SK-N-SH (cell line): Measurements from ENCODE around the gene KRT14. TPM values are rescaled to one million over a fixed set of nuclear protein-coding genes. Genes with fewer than 3 reads are reported as not detected.

Source experiments
- CTCF ChIA-PET: fragments of 300-600, 350-600 bp; formaldehyde crosslinking; extraction: SDS; loops from one replicate; lab custom pipeline; 2021; lab: Yijun Ruan, JAX
- POLR2A ChIA-PET: fragments of 350-600 bp; sonication (Branson Sonifier 250); formaldehyde crosslinking; extraction: SDS; loops from one replicate; lab custom pipeline; 2020; ENCODE audit warnings: antibody characterized with exemption, inconsistent platforms; lab: Yijun Ruan, JAX
- DNase-seq: peaks from one replicate; pipeline ENCODE4 v3.0.0; 2012
- H2AFZ ChIP-seq: fragments of 200-600 bp; sonication (generic); 2 replicates; pipeline ENCODE4 v1.8.1; 2016; ENCODE audit warnings: antibody characterized with exemption, mild to moderate bottlenecking, low read depth
- H3F3A ChIP-seq: fragments of 200-600 bp; sonication (generic); replicated peaks from 2 replicates; pipeline ENCODE3; 2016; ENCODE audit warnings: antibody characterized with exemption, mild to moderate bottlenecking; ENCODE audit not compliant: insufficient read depth
- H3K27ac ChIP-seq, 2 experiments: fragments of 200-500 bp in 1 of 2; fragments of 200-600 bp in 1 of 2; sonication (Bioruptor generic) in 1 of 2; sonication (generic), shearing (Covaris generic) in 1 of 2; 2 replicates each; pipeline versions ENCODE4 v1.5.1 to v1.6.1; 2014 to 2016; ENCODE audit warnings: low read depth in 2 of 2, inconsistent platforms in 1 of 2, low read length in 1 of 2, mild to moderate bottlenecking in 1 of 2, mixed read lengths in 1 of 2
- H3K27me3 ChIP-seq: fragments of 200-600 bp; sonication (generic), shearing (Covaris generic); 2 replicates; pipeline ENCODE4 v1.6.1; 2016; ENCODE audit warnings: mixed run types; ENCODE audit not compliant: insufficient read depth
- H3K36me3 ChIP-seq, 2 experiments: fragments of 200-500 bp in 1 of 2; fragments of 200-600 bp in 1 of 2; sonication (Bioruptor generic) in 1 of 2; sonication (generic) in 1 of 2; replicated peaks in 1 of 2; 2 replicates each; pipeline versions ENCODE3 to v1.5.1; 2014 to 2016; ENCODE audit warnings: low read length in 1 of 2, mild to moderate bottlenecking in 1 of 2; ENCODE audit not compliant: insufficient read depth in 2 of 2, control insufficient read depth in 1 of 2
- H3K4me1 ChIP-seq, 2 experiments: fragments of 200-500 bp in 1 of 2; fragments of 200-600 bp in 1 of 2; sonication (Bioruptor generic) in 1 of 2; sonication (generic), shearing (Covaris generic) in 1 of 2; 2 replicates each; pipeline versions ENCODE4 v1.5.1 to v1.6.1; 2014 to 2016; ENCODE audit warnings: low read depth in 1 of 2, low read length in 1 of 2, mixed run types in 1 of 2; ENCODE audit not compliant: insufficient read depth in 2 of 2, control insufficient read depth in 1 of 2
- H3K4me2 ChIP-seq: fragments of 200-600 bp; sonication (generic), shearing (Covaris generic); 2 replicates; pipeline ENCODE4 v1.6.1; 2017; ENCODE audit warnings: mixed run types
- H3K4me3 ChIP-seq, 2 experiments: fragments of 200-500 bp in 1 of 2; fragments of 200-600 bp in 1 of 2; sonication (Bioruptor generic) in 1 of 2; sonication (generic), shearing (Covaris generic) in 1 of 2; 2 replicates each; pipeline versions ENCODE4 v1.5.1 to v1.8.1; 2014 to 2016; ENCODE audit warnings: low read depth in 2 of 2, inconsistent platforms in 1 of 2, low read length in 1 of 2, mild to moderate bottlenecking in 1 of 2, mixed read lengths in 1 of 2, moderate library complexity in 1 of 2
- H3K79me2 ChIP-seq: fragments of 200-600 bp; sonication (generic); 2 replicates; pipeline ENCODE4 v1.8.1; 2017; ENCODE audit warnings: mild to moderate bottlenecking; ENCODE audit not compliant: insufficient read depth
- H3K9ac ChIP-seq: fragments of 200-600 bp; sonication (generic); 2 replicates; pipeline ENCODE4 v1.6.1; 2017; ENCODE audit warnings: mixed run types
- H3K9me2 ChIP-seq: fragments of 200-600 bp; sonication (generic); 2 replicates; pipeline ENCODE4 v1.6.1; 2017; ENCODE audit warnings: mixed run types
- H3K9me3 ChIP-seq: fragments of 200-600 bp; sonication (generic); 2 replicates; pipeline ENCODE4 v1.6.1; 2017; ENCODE audit warnings: mixed run types, mild to moderate bottlenecking, moderate library complexity
- H4K20me1 ChIP-seq: fragments of 200-600 bp; sonication (generic); 2 replicates; pipeline ENCODE4 v1.6.1; 2017; ENCODE audit warnings: mild to moderate bottlenecking, mixed run types; ENCODE audit not compliant: insufficient read depth
- CHD2 ChIP-seq: fragments of 150-350 bp; IDR thresholded peaks from 2 replicates; pipeline ENCODE4 v1.6.1; 2018; ENCODE audit warnings: low read length; ENCODE audit not compliant: partially characterized antibody
- ELF1 ChIP-seq: IDR thresholded peaks from 2 replicates; pipeline ENCODE4 v1.4.0; 2012
- EZH2phosphoT487 ChIP-seq: fragments of 200-600 bp; sonication (generic); IDR thresholded peaks from 2 replicates; pipeline ENCODE4 v1.6.1; 2017; ENCODE audit warnings: low read depth, mixed run types, mild to moderate bottlenecking, antibody characterized with exemption, moderate library complexity, borderline replicate concordance
- FOSL2 ChIP-seq: IDR thresholded peaks from 2 replicates; pipeline ENCODE4 v1.4.0; 2012; ENCODE audit warnings: low read depth, mild to moderate bottlenecking, moderate library complexity, borderline replicate concordance
- GATA2 ChIP-seq: sonication (generic); formaldehyde crosslinking; IDR thresholded peaks from 2 replicates; pipeline ENCODE4 v1.5.0; 2020; ENCODE audit warnings: mild to moderate bottlenecking, missing genetic modification reagents
- JUND ChIP-seq: IDR thresholded peaks from 2 replicates; pipeline ENCODE4 v1.4.0; 2012
- MAX ChIP-seq: IDR thresholded peaks from 2 replicates; pipeline ENCODE4 v1.4.0; 2012; ENCODE audit warnings: low read depth
- MEF2A ChIP-seq: IDR thresholded peaks from 2 replicates; pipeline ENCODE4 v1.4.0; 2012; ENCODE audit warnings: low read depth, borderline replicate concordance
- MXI1 ChIP-seq: IDR thresholded peaks from 2 replicates; pipeline ENCODE4 v1.6.1; 2012; ENCODE audit warnings: mild to moderate bottlenecking, low read depth, low read length, improper control_type of control experiment
- RAD21 ChIP-seq: IDR thresholded peaks from 2 replicates; pipeline ENCODE4 v1.6.1; 2012; ENCODE audit warnings: mild to moderate bottlenecking, low read length
- REST ChIP-seq: IDR thresholded peaks from 2 replicates; pipeline ENCODE4 v1.6.1; 2012; ENCODE audit warnings: mild to moderate bottlenecking, low read depth, low read length, moderate library complexity
- SIN3A ChIP-seq: IDR thresholded peaks from 2 replicates; pipeline ENCODE4 v1.6.1; 2012; ENCODE audit warnings: low read depth, mild to moderate bottlenecking, low read length, moderate library complexity, borderline replicate concordance
- SMC3 ChIP-seq: IDR thresholded peaks from 2 replicates; pipeline ENCODE4 v1.6.1; 2012; ENCODE audit warnings: low read depth, low read length, improper control_type of control experiment
- TEAD4 ChIP-seq: IDR thresholded peaks from 2 replicates; pipeline ENCODE4 v1.4.0; 2012; ENCODE audit warnings: mild to moderate bottlenecking, borderline replicate concordance; ENCODE audit not compliant: insufficient read depth
- USF1 ChIP-seq: IDR thresholded peaks from 2 replicates; pipeline ENCODE4 v1.4.0; 2012; ENCODE audit warnings: low read depth, borderline replicate concordance
- YY1 ChIP-seq: IDR thresholded peaks from 2 replicates; pipeline ENCODE4 v1.4.0; 2012; ENCODE audit warnings: low read depth, mild to moderate bottlenecking
- WGBS: methylation state at CpG from one replicate; pipeline ENCODE4 v1.1.6; 2017; ENCODE audit warnings: low lambda C conversion rate; 5-methylcytosine and 5-hydroxymethylcytosine counted together
- polyA plus RNA-seq, 3 experiments: library from polyadenylated mRNA; depleted of rRNA; stranded (reverse); fragments of >200 nt; gene quantifications; 2 replicates each; pipeline ENCODE4 v1.2.3, GENCODE V29; 2012
- TF ChIP-seq, protein P1 (sequence below): fragments of 200-600 bp; sonication (generic); IDR thresholded peaks from 2 replicates; pipeline ENCODE4 v1.6.1; 2017; ENCODE audit warnings: antibody characterized with exemption, mild to moderate bottlenecking, moderate library complexity
- TF ChIP-seq, protein P2 (sequence below): fragments of 150-350 bp; IDR thresholded peaks from 2 replicates; pipeline ENCODE4 v1.6.1; 2016; ENCODE audit warnings: mild to moderate bottlenecking, low read depth, low read length

Gene KRT14
- polyA plus RNA-seq, 1 of the 3 experiments (the other 2 are of a cell fraction): not detected

GRCh38 chr17:41552455-41552854 is 34.2 kb downstream of the KRT14 start:
- Histone ChIP-seq H4K20me1 (no peaks in the 10 kb centered on the region), H3K27ac (no peak overlapping the region)
- TF ChIP-seq ELF1: no peak
- TF ChIP-seq USF1: no peak
- TF ChIP-seq FOSL2: no peak
- no peak for TF ChIP-seq YY1
- TF ChIP-seq GATA2 (CRISPR knock-in tag): no peak
- TF ChIP-seq, all 33 proteins: peak for 0
- no peaks in the 10 kb centered on the region for H3K36me3 ChIP-seq
- H3K4me3 ChIP-seq: no peak overlapping the region
- H2AFZ ChIP-seq: no peak overlapping the region
- H3K4me1 ChIP-seq: peaks cover 13 to 17% of the 10 kb centered on the region in 2 experiments; a peak in 3 of 4 replicates
- POLR2A ChIA-PET: no interaction called here
- no peaks in the 10 kb centered on the region for H3K9me3 ChIP-seq
- H3K9ac ChIP-seq: no peak overlapping the region
- no peaks in the 10 kb centered on the region for H3K79me2 ChIP-seq
- H3K27me3 ChIP-seq: peaks cover 10% of the 10 kb centered on the region; the same call in 1 of the 2 replicates
- CTCF ChIA-PET: interaction anchor here (4.1 to 25.5 kb wide), 4 partner anchors 26 to 112 kb away, joined by 45 to 646 read pairs (median 290); no protein-coding TSS in a partner anchor
- peaks cover 16% of the 10 kb centered on the region for H3F3A ChIP-seq
- H3K4me2 ChIP-seq: no peak overlapping the region
- WGBS: 80% methylated on average over 5 of the region's 5 CpGs
- H3K9me2 ChIP-seq: no peaks in the 10 kb centered on the region
- DNase-seq: no peak

DNA sequence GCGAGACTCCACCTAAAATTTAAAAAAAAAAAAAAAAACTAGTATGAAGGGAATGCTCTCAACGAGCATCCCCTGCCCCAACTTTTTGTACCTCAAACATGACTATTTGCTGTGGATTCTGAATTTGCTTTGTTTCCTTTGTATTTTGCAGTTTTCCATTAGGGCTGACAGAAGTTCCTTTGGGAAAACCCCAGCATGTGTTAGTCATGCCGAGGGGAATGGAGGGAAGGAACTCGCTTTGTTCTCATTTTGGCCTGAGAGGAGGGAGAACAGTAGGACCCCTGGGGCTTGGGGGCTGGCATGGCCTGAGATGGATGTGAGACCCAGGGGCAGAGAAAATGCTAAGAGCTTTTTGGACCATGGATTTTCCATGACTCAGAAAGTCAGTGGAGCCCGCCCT is 35.3 kb downstream of the KRT14 start:
- WGBS: 56% methylated on average over 5 of the region's 5 CpGs
- DNase-seq: no peak
- Histone ChIP-seq H4K20me1 (no peaks in the 10 kb centered on the region), H3K79me2 (no peaks in the 10 kb centered on the region), H3K9me3 (no peaks in the 10 kb centered on the region), H3K9me2 (no peaks in the 10 kb centered on the region), H3K27ac (no peak overlapping the region), H3K4me2 (no peak overlapping the region), H3K4me1 (peaks cover 17 to 21% of the 10 kb centered on the region in 2 experiments; a peak in 3 of 4 replicates), H2AFZ (no peak overlapping the region), H3F3A (peaks cover 19% of the 10 kb centered on the region), H3K4me3 (no peak overlapping the region), H3K36me3 (no peaks in the 10 kb centered on the region), H3K9ac (no peak overlapping the region), H3K27me3 (peaks cover 10% of the 10 kb centered on the region; the same call in 1 of the 2 replicates)
- CTCF ChIA-PET: interaction anchor here (3.2 to 25.5 kb wide), 9 partner anchors 27 to 695 kb away, joined by 24 to 646 read pairs (median 67); partner anchors contain the start of gene KRT15
- POLR2A ChIA-PET: no interaction called here
- TF ChIP-seq SIN3A (no peak), TEAD4 (no peak), USF1 (no peak), MAX (no peak), JUND (no peak), EZH2phosphoT487 (no peak), CHD2 (no peak), REST (no peak), GATA2 (CRISPR knock-in tag) (no peak), RAD21 (no peak), MEF2A (no peak), MXI1 (no peak), ELF1 (no peak), SMC3 (no peak)
- TF ChIP-seq, protein P1, sequence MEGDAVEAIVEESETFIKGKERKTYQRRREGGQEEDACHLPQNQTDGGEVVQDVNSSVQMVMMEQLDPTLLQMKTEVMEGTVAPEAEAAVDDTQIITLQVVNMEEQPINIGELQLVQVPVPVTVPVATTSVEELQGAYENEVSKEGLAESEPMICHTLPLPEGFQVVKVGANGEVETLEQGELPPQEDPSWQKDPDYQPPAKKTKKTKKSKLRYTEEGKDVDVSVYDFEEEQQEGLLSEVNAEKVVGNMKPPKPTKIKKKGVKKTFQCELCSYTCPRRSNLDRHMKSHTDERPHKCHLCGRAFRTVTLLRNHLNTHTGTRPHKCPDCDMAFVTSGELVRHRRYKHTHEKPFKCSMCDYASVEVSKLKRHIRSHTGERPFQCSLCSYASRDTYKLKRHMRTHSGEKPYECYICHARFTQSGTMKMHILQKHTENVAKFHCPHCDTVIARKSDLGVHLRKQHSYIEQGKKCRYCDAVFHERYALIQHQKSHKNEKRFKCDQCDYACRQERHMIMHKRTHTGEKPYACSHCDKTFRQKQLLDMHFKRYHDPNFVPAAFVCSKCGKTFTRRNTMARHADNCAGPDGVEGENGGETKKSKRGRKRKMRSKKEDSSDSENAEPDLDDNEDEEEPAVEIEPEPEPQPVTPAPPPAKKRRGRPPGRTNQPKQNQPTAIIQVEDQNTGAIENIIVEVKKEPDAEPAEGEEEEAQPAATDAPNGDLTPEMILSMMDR: no peak
- TF ChIP-seq, protein P2, sequence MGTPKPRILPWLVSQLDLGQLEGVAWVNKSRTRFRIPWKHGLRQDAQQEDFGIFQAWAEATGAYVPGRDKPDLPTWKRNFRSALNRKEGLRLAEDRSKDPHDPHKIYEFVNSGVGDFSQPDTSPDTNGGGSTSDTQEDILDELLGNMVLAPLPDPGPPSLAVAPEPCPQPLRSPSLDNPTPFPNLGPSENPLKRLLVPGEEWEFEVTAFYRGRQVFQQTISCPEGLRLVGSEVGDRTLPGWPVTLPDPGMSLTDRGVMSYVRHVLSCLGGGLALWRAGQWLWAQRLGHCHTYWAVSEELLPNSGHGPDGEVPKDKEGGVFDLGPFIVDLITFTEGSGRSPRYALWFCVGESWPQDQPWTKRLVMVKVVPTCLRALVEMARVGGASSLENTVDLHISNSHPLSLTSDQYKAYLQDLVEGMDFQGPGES: no peak
